Motor neuron (in vitro differentiated cells): ENCODE data around the gene NUP133. TPM values are rescaled to one million over a fixed set of nuclear protein-coding genes. Genes with fewer than 3 reads are reported as not detected.

Experiments
- ATAC-seq, 8 experiments: fragments of 200-7000 bp; cut with Tn5 transposase; replicated peaks in 6 of 8; 2 replicates each; pipeline ENCODE4 v1.8.0; 2021; ENCODE audit warnings: mild to moderate bottlenecking in 8 of 8, moderate library complexity in 8 of 8
- H3K27ac ChIP-seq, 2 donors: fragments of 250-450 bp; sonication (Bioruptor Pico); 2 replicates each; pipeline ENCODE4 v1.9.0; 2021; ENCODE audit warnings: antibody characterized with exemption in 2 of 2, mild to moderate bottlenecking in 2 of 2, moderate library complexity in 1 of 2
- H3K4me1 ChIP-seq, 2 donors: fragments of 250-450 bp; sonication (Bioruptor Pico); replicated peaks in 1 of 2; 2 replicates each; pipeline ENCODE4 v1.6.1; 2021; ENCODE audit warnings: antibody characterized with exemption in 2 of 2, mild to moderate bottlenecking in 2 of 2, moderate library complexity in 1 of 2
- H3K4me3 ChIP-seq, 5 donors: fragments of 250-450 bp; sonication (Bioruptor Pico); 2 replicates each; pipeline ENCODE4 v1.9.0; 2021; ENCODE audit warnings: antibody characterized with exemption in 5 of 5, mild to moderate bottlenecking in 5 of 5, moderate library complexity in 4 of 5
- WGBS, 10 experiments: fragments of 450-650 bp; shearing (Covaris generic); methylation state at CpG; one replicate each; pipeline ENCODE4 v1.0.0; 2022; 5-methylcytosine and 5-hydroxymethylcytosine counted together
- in situ Hi-C, 9 experiments: fragments of 400-800 bp; cut with MboI; loops; one replicate each; pipeline ENCODE4 v1.15.0; 2021; ENCODE audit warnings: low sequenced_read_pairs in 9 of 9, low pct_unique_long_range_greater_than_20kb in 2 of 9; ENCODE audit not compliant: unreplicated experiment in 9 of 9
- total RNA-seq, 8 experiments: library from RNA; unstranded; fragments of 300-600 nt; gene quantifications; 2 replicates each; pipeline versions ENCODE4 v1.2.3 to v1.2.4, GENCODE V29; 2022

The NUP133 gene
- total RNA-seq, 8 experiments from 2014 or later, result 19.2 to 53.7 (median 35.8) TPM

DNA sequence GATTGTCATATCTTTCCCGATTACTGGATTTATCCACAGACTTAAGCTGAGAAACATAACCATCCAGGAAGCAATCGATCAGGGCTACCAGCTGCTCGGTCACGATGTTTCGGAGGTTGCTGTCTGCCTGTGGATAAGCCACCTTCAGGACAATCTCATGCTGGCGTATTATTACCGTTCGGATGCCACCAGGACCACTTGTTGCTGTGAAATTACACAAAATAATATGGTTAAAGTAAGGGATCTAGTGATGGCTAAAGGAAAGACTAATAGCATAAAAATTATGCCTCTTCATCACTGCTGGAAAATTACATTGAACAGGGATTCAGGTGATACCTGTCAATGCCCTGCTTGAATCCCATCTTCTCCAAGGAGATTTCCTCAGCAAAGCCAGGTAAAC lies 43.5 kb downstream of the NUP133 start:
- no peak overlapping the region for H3K4me3 ChIP-seq
- in situ Hi-C loops, result loop anchor here in 1 of 9 experiments (25.0 kb wide), 1 partner anchor 202 kb away; the partner anchor contains the start of gene RAB4A
- no peaks in the 10 kb centered on the region for H3K4me1 ChIP-seq
- 80 to 100% (median 98%) methylated on average over 2 to 8 of the region's 8 CpGs for WGBS, 10 experiments
- ATAC-seq, result no peak
- H3K27ac ChIP-seq, result no peak overlapping the region

DNA sequence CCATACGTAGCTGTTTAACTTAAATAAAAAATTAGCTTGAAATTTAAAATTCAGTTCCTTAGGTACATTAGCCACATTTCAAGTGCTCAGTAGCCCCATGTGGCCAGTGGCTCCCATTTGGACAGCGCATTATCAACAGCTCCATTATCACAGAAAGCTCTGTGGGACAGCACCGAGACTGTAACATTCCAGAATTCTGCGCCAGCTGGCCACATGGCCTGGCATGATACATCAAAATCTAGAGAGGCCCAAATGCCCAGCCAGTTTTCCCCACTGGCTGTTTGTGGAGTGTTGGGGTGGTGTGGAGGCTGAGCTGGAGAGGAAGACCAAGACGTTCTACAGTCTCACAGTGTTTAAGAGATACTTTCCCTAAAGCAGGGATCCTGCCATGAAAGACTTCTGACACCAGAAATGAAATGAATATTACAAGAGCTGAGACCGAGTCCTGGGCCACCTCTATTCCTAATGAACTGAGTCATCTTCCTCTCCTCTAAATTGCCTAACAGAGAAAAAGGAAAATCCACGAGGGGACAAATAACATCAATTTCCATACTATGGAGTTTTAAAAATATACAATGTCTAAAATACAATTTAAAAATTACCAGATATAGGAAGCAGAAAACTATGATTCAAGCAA lies 47.0 kb downstream of the NUP133 start:
- Histone ChIP-seq H3K4me3 (no peak overlapping the region), H3K27ac (no peak overlapping the region), H3K4me1 (no peaks in the 10 kb centered on the region)
- 78 to 100% (median 90%) methylated on average over 1 to 7 of the region's 7 CpGs for WGBS, 10 experiments
- in situ Hi-C loops, result loop anchor here in 1 of 9 experiments (25.0 kb wide), 1 partner anchor 199 kb away; the partner anchor contains the start of gene RAB4A
- no peak for ATAC-seq

DNA sequence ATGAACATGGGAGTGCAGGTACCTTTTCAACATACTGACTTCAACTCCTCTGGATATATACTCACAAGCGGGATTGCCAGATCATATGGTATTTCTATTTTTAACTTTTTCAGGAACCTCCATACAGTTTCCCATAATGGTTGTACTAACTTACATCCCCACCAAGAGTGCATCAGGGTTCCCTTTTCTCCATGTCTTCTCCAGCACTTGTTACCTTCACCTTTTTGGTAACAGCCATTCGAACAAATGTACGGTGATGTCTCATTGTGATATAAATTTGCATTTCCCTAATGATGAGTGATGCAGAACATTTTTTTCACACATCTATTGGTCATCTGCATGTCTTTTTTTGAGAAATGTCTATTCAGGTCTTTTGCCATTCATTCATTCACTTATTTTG lies 48.3 kb downstream of the NUP133 start:
- in situ Hi-C loops, result loop anchor here in 1 of 9 experiments (25.0 kb wide), 1 partner anchor 198 kb away; the partner anchor contains the start of gene RAB4A
- Histone ChIP-seq H3K27ac (no peak overlapping the region), H3K4me1 (no peaks in the 10 kb centered on the region), H3K4me3 (no peak overlapping the region)
- ATAC-seq, result no peak
- WGBS, 10 experiments, result 90 to 100% (median 100%) methylated on average over 1 to 3 of the region's 3 CpGs; no CpG with 5 or more reads in 1 of the 10 experiments

DNA sequence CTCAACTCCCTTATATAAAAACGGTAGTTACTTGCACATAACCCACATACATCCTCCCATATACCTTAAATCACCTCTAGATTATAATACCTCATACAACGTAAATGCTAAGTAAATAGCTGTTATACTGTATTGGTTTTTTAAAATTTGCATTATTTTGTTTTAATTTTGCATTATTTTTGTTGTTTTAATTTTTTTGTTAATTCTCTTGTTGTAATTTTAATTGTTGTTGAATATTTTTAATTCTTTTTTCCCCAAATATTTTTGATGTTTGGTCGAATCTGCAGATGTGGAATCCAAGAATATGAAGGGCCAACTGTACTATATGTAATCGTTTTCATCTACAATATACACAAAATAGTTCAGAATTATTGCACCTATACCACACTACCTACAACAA lies 50.7 kb downstream of the NUP133 start:
- Histone ChIP-seq H3K4me1 (no peaks in the 10 kb centered on the region), H3K4me3 (no peak overlapping the region), H3K27ac (no peak overlapping the region)
- ATAC-seq, result no peak
- WGBS, 10 experiments, result 76 to 97% (median 91%) methylated on average over 4 of the region's 4 CpGs
- in situ Hi-C loops, result loop anchor here in 1 of 9 experiments (25.0 kb wide), 1 partner anchor 195 kb away; the partner anchor contains the start of gene RAB4A

DNA sequence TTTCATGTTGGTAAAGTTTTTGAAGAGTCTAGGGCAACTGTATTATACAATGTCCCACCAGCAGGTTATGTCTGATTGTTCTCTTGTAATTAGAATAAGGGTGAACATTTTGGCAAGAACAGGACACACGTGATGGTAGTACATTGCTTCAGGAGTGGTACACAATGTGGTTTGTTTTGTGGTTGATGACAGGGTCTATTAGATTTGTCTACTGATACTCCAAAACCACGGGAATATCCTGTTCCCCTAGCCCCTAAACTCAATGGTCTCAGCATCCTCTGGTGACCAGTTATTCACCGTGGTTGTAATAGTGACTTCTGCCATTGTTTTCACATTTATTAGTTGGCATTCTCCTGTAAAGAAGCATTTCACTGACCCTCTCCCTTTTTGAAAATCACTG lies 52.1 kb downstream of the NUP133 start:
- WGBS, 10 experiments, result 60 to 100% (median 74%) methylated on average over 1 to 3 of the region's 3 CpGs
- H3K4me3 ChIP-seq, result no peak overlapping the region
- no peak overlapping the region for H3K27ac ChIP-seq
- in situ Hi-C loops, result loop anchor here in 1 of 9 experiments (25.0 kb wide), 1 partner anchor 194 kb away; the partner anchor contains the start of gene RAB4A
- no peak for ATAC-seq
- no peaks in the 10 kb centered on the region for H3K4me1 ChIP-seq

DNA sequence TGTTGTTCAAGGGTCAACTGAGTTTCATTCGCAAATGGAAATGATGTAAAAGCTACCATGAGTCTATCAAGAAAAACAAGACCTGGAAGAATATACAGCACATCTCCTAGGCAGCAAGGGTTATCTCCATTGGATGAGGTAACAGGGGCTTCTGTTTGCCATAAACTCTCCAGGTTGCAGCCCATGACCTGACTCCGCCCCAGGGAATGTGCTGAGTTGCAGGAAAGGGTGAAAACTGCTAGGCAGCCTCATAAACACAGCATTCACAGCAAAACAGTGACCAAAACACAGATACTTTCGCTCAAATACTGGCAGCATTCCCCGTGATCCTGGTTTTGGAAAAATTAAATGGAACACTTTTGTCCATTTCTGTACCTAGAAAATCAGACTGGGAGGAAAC lies 54.1 kb downstream of the NUP133 start:
- no peak for ATAC-seq
- H3K27ac ChIP-seq, result no peak overlapping the region
- 93 to 100% (median 100%) methylated on average over 1 to 4 of the region's 4 CpGs; no CpG with 5 or more reads in 1 of the 10 experiments for whole genome bisulfite sequencing, 10 experiments
- in situ Hi-C loops, result loop anchor here in 1 of 9 experiments (25.0 kb wide), 1 partner anchor 192 kb away; the partner anchor contains the start of gene RAB4A
- no peak overlapping the region for H3K4me3 ChIP-seq
- no peaks in the 10 kb centered on the region for H3K4me1 ChIP-seq

DNA sequence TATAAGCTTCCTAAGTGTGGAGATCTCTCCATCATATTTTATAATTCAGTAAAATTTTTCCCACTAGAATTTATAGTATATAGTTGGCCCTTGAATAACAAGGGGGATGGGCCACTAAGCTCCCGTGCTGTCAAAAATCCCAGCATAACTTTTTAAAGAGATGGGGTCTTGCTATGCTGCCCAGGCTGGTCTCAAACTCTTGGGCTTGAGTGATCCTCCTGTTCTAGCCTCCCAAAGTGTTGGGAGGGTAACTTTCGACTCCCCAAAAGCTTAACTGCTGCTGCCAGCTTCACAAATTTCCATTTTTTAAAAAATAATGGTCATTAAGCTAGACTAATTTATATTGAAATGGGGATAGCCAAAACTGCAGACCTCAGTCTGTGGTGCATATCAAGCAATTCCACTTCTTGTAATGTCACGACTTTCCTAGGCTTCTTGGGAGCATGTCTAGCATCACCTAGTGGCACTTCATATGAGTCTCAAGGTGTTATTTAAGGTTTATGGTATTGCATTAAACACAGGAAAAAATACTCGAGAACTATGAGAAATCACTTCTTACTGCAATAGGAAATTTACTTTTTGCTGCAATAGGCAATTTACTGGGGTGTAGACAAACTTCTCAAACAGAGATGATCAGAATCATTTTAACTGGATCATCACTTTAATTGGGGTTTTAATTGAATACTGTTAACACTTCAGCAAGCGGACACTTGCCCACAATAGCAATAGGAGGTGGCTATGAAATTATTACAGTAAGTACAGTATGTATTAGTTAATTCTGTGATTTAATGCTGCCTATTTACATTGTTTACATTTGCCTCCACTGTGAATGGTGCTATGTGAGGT lies 55.0 kb downstream of the NUP133 start:
- in situ Hi-C loops, result loop anchor here in 1 of 9 experiments (25.0 kb wide), 1 partner anchor 191 kb away; the partner anchor contains the start of gene RAB4A

DNA sequence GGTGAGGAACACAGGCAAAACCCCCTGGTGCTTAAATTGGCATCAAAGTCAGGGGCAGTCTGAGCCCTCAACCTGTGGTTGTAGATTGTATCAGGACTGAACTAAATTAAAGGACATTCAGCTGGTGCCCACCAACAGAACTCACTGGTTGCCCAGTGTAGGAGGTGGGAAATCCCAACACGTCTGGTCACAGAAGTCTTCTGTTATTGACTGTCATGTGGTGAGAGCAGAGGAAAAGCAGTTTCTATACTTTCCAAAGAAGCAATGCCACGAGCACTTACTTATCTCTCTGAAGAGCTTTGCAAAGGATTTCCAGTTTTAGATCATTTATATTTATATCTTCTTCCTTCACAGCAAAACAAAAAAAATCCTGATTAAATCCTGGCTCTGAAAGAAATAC lies 59.3 kb downstream of the NUP133 start:
- H3K4me3 ChIP-seq, result no peak overlapping the region
- in situ Hi-C loops, result no loop called here
- no peaks in the 10 kb centered on the region for H3K4me1 ChIP-seq
- ATAC-seq, result no peak
- no peak overlapping the region for H3K27ac ChIP-seq
- WGBS, 10 experiments, result 88 to 100% (median 100%) methylated on average over 1 to 2 of the region's 2 CpGs; no CpG with 5 or more reads in 4 of the 10 experiments

More for the DNA sequence above, 55.0 kb downstream of the NUP133 start:
- no peak overlapping the region for H3K27ac ChIP-seq
- peak in 1 of 8 experiments; percentile 22 for ATAC-seq
- no peaks in the 10 kb centered on the region for H3K4me1 ChIP-seq
- WGBS, 10 experiments, result 73 to 100% (median 87%) methylated on average over 2 to 5 of the region's 5 CpGs; no CpG with 5 or more reads in 1 of the 10 experiments
- no peak overlapping the region for H3K4me3 ChIP-seq

DNA sequence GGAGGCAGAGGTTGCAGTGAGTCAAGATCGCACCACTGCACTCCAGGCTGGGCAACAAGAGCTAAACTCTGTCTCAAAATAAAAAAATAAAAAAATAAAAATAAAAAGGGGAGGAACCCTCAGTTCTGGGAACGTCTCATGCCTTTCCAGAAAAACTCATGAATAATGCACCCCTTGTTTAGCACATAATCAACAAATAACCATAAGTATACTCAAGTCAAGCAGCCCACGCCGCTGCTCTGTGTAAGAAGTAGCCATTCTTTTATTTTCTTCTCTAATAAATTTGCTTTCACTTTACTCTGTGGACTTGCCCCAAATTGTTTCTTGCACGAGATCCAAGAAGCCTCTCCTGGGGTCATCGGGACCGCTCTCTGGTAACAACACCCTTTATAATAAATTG lies 59.8 kb downstream of the NUP133 start:
- 75 to 100% (median 93%) methylated on average over 1 to 7 of the region's 7 CpGs for WGBS, 10 experiments
- H3K27ac ChIP-seq, result no peak overlapping the region
- in situ Hi-C loops, result no loop called here

DNA sequence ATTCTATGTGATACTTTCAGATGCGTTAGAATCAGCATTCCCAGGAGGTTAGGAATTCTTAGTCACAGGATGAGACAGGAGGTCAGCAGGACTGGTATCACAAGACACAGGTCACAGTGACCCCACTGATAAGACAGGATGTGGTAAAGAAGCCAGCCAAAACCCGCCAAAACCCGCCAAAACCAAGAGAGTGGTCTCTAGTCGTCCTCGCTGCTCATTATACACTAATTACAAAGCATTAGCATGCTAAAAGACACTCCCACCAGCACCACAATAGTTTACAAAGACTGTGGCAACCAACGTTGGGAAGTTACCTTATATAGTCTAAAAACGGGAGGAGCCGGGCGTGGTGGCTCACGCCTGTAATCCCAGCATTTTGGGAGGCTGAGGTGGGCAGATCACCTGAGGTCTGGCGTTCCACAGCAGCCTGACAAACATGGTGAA lies 60.3 kb downstream of the NUP133 start:
- H3K4me1 ChIP-seq, result no peaks in the 10 kb centered on the region
- no peak for ATAC-seq
- no peak overlapping the region for H3K27ac ChIP-seq
- in situ Hi-C loops, result no loop called here
- 60 to 100% (median 92%) methylated on average over 1 to 11 of the region's 11 CpGs; no CpG with 5 or more reads in 2 of the 10 experiments for WGBS, 10 experiments
- H3K4me3 ChIP-seq, result no peak overlapping the region

More for the DNA sequence above, 59.8 kb downstream of the NUP133 start:
- H3K4me1 ChIP-seq, result no peaks in the 10 kb centered on the region
- peak in 3 of 8 experiments; percentile 74 to 78 (median 76) for ATAC-seq
- no peak overlapping the region for H3K4me3 ChIP-seq

DNA sequence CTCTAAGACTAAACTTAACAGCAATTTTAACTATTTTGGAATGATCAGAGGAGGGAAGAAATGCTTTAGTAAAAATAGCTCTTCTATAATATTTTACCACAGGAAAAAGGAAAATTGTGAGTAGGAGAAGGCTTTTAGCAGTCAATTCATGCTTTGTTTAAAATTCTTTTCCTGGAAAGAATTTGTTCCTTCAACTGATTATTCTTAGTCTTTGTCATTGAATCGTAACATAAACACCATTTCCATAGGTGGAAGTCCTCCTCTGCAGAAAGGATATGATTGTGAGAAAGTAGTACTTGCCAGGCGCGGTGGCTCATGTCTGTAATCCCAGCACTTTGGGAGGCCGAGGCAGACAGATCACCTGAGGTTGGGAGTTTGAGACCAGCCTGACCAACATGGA lies 62.3 kb downstream of the NUP133 start:
- ATAC-seq, result no peak
- no peak overlapping the region for H3K27ac ChIP-seq
- H3K4me1 ChIP-seq, result no peaks in the 10 kb centered on the region
- H3K4me3 ChIP-seq, result no peak overlapping the region
- in situ Hi-C loops, result no loop called here
- WGBS, 10 experiments, result 90 to 100% (median 99%) methylated on average over 1 to 4 of the region's 4 CpGs; no CpG with 5 or more reads in 2 of the 10 experiments

DNA sequence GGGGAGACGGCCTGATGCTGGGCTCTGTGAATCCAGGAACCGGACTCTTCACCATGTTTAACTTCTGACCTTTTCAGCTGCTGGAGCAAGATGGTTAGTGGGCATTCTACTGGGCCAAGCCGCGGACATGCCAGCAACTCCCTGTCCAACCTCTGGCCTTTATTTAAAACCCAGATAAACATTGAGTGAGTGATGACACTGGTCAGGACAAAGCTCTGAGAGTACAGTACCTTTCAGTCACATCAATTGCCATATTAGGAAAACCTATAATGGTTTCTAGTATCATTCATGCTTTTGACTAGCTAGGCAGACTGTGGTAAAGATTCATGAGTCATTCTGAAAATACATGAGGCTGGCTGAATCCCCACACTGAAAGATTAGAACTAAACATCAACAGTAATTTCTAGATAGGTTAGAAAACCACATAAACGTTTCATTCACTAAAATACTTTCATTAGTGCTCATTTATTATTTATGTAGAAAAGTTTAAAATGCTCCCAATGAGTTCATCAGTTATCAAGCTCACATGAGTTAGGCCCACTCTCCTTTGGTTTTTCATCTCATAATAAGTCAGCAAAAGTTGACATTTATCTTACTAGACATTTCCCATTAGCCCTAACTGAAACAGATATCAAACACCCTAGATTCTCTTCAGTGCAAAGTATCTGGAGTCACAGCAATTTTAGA lies 67.1 kb downstream of the NUP133 start:
- ATAC-seq, result peak in 2 of 8 experiments; percentile 25 to 34
- WGBS, 10 experiments, result 0 to 63% (median 55%) methylated on average over 1 to 5 of the region's 5 CpGs; no CpG with 5 or more reads in 2 of the 10 experiments
- Histone ChIP-seq H3K4me3 (no peak overlapping the region), H3K4me1 (no peaks in the 10 kb centered on the region), H3K27ac (no peak overlapping the region)
- in situ Hi-C loops, result no loop called here
